ENCODE results near the gene RNF213.

The RNF213 gene

GRCh38 chr17:80424878-80425765 is 164.5 kb downstream of the RNF213 start:
- DNase-seq, result no peak

GRCh38 chr17:80425835-80426426 is 165.3 kb downstream of the RNF213 start:
- DNase-seq, result no peak

GRCh38 chr17:80426671-80427326 is 166.1 kb downstream of the RNF213 start:
- peak; percentile 51 to 71 for DNase-seq

- DNase-seq, result no peak
These were observed 167.0 kb downstream of the RNF213 start for GRCh38 chr17:80427366-80428282.

GRCh38 chr17:80428363-80428762 is 167.7 kb downstream of the RNF213 start:
- no peak for DNase-seq

GRCh38 chr17:80428796-80429195 is 168.1 kb downstream of the RNF213 start:
- no peak for DNase-seq

- DNase-seq, result no peak
These were observed 169.0 kb downstream of the RNF213 start for GRCh38 chr17:80429356-80430275.

GRCh38 chr17:80430446-80431245 is 170.0 kb downstream of the RNF213 start:
- no peak for DNase-seq

- DNase-seq, result no peak
These were observed 170.9 kb downstream of the RNF213 start for GRCh38 chr17:80431246-80432195.

GRCh38 chr17:80432350-80432955 is 171.8 kb downstream of the RNF213 start:
- no peak for DNase-seq

- no peak for DNase-seq
These were observed 172.4 kb downstream of the RNF213 start for GRCh38 chr17:80432961-80433550.

GRCh38 chr17:80433916-80434666 is 173.4 kb downstream of the RNF213 start:
- DNase-seq, result no peak

GRCh38 chr17:80437532-80437931 is 176.9 kb downstream of the RNF213 start:
- no peak for DNase-seq

- DNase-seq, result no peak
These were observed 178.2 kb downstream of the RNF213 start for GRCh38 chr17:80438806-80439205.

GRCh38 chr17:80439499-80439898 is 178.8 kb downstream of the RNF213 start:
- DNase-seq, result no peak

- no peak for DNase-seq
These were observed 180.5 kb downstream of the RNF213 start for GRCh38 chr17:80441133-80441578.

GRCh38 chr17:80441598-80442322 is 181.1 kb downstream of the RNF213 start:
- no peak for DNase-seq

Measured in NCI-H1930 (cell line).